HG02678 (cell line): ENCODE measurements around the gene MLLT10.
A peak's percentile ranks its signal among the peaks of the same experiment; 100 is the strongest.
"Not testable (repeated sequence)": the region's sequence is repeated elsewhere in the genome, so short reads cannot be mapped to it uniquely, and the experiment has no call there.

Experiments
- ATAC-seq: cut with Tn5 transposase; IDR thresholded peaks from one replicate; pipeline ENCODE4 v1.9.1; 2021; ENCODE audit warnings: mild to moderate bottlenecking, moderate library complexity; ENCODE audit not compliant: unreplicated experiment

The MLLT10 gene

GRCh38 chr10:21692916-21693315 is 158.9 kb downstream of the MLLT10 start:
- ATAC-seq = no peak

DNA sequence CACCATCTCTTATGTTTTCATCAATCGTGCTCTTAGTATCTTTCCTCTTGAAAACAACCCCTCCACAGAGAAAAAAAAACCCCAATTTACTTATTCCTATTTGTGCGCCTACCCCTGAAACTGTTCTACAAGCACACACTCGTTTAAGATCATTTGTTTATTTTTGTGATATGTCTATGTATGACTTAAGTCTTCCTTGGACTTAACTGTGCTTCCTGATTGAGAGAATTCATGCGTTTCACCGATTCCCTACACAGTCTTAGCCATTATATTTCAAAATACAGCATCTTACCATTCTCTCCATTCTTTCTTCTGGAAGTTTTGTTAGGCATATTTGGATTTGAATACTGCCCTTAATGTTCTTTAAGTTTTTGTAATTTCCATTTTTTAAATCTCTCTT is 159.4 kb downstream of the MLLT10 start:
- ATAC-seq = no peak

GRCh38 chr10:21694631-21695030 is 160.6 kb downstream of the MLLT10 start:
- no peak for ATAC-seq

DNA sequence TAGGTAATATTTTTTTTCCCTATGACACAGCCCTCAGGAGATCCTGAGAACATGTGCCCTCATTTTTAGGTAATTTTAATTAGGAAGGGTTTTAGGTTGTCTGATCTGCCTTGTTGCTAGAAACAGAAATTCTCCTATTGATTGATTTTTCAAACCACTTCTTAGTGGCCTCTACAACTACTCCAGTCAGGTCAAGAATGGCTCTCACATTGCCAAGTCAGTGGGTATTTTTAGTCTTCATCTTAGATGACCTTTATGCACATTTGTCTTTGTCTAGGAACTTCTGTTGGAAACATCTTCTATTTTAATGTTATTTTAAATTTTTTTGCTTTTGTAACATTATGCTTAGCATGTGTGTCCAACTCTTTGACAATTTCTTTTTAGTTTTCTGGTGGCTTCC is 162.3 kb downstream of the MLLT10 start:
- ATAC-seq = no peak

DNA sequence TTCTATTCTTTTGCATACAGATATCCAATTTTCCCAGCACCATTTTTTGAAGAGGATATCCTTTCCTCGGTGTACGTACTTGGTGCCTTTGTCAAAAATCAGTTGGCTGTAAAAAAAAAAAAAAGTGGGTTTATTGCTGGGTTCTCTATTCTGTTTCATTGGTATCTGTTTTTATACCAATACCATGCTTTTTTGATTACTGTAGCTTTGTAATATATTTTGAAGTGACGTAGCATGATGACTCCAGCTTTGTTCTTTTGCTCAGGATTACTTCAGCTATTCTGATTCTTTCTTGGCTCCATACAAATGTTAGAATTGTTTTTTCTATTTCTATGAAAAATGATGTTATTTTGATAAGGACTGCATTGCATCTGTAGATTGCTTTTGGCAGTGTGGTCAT is 165.5 kb downstream of the MLLT10 start:
- ATAC-seq = no peak

GRCh38 chr10:21700474-21700873 is 166.4 kb downstream of the MLLT10 start:
- no peak for ATAC-seq

GRCh38 chr10:21702633-21703111 is 168.6 kb downstream of the MLLT10 start:
- peak; percentile 69 for ATAC-seq

DNA sequence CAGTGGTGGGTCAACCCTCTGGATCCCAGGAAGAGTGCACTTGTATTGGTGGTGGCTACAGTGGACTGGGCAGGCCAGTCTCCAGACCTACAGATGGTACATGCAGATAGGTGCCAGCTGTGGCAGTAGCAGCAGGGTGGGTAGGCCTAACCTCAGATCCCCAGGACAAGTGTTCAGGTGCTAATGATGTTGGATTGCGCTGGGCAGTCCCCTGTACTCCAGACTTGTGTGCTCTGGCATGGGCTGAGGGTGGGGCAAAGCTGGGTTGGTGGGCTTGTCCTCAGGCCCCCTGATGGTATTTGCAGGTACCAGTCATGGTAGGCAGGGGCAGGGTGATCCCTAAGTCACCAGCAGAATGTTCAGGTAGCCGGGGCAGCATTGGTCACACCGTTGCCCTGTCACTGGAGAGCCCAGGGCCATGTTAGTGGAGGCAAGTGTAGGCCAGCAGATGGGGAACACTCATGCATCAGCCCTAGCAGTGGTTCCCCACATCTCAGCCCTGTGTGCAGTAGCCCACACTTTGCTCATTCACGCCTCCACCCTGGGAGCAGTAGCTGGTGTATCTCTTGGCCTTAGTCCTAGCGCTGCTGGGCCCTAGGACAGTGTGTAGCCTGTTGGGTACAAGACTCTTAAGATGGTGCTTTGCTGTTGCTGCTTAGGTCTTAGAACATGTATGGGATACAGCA is 171.3 kb downstream of the MLLT10 start:
- no peak for ATAC-seq

- ATAC-seq = no peak
Measured at GRCh38 chr10:21705828-21706176, 171.8 kb downstream of the MLLT10 start.

GRCh38 chr10:21707498-21707897 is 173.5 kb downstream of the MLLT10 start:
- ATAC-seq = no peak

DNA sequence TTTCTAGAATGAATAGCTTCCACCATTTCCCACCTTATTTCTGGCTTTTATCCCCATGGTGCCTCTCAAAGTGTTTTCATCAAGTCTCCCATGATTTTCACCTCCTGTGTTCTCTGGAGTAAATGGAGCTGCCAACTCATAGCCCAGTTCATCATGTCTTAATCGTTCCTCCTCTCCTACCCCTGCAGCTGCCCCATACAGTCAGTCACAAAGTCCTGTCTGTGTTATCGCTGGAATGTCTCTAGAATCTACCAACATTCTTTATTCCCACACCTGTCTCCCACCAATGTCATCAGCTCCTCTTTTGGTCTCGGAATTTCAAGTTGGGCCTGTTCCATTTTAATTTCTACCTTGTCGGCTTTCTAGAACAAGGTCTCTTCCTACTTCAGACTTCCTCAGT is 178.9 kb downstream of the MLLT10 start:
- no peak for ATAC-seq

GRCh38 chr10:21715531-21716195 is 181.6 kb downstream of the MLLT10 start:
- ATAC-seq = no peak

DNA sequence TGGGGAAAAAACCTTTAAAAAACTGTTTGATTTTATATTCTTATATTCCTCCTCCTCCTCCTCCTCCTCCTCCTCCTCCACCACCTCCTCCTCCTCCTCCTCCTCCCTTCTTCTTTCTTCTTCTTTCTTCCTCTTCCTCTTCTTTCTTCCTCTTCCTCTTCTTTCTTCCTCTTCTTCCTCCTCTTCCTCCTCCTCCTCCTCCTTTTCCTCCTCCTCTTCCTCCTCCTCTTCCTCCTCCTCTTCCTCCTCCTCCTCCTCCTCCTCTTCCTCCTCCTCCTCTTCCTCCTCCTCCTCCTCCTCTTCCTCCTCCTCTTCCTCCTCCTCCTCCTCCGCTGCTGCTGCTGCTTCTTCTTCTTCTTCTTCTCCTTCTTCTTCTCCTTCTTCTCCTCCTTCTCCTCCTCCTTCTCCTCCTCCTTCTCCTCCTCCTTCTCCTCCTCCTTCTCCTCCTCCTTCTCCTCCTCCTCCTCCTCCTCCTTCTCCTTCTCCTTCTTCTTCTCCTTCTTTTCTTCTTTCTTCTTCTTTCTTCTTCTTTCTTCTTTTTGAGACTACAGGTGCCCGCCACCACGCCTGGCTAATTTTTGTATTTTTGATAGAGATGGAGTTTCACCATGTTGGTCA is 183.5 kb downstream of the MLLT10 start:
- not testable (repeated sequence) for ATAC-seq

DNA sequence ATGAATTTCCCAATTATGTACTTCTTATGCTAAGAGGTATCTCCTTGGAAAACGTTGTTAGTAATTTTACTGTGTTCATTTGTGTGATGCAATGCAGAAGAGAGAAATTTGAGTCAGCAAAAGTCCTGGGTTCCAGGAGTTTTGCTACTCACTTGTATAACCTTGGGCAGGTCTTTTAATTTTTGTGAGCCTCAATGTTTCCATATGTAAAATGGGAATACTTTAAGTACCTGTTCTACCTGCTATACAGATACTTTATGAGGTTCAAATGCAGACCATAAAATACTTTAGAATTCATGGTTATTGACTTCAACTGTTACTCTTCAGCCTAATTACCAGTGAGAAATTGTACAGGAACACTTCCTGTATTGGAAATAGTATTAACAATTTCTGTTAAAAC is 185.5 kb downstream of the MLLT10 start:
- ATAC-seq = no peak

DNA sequence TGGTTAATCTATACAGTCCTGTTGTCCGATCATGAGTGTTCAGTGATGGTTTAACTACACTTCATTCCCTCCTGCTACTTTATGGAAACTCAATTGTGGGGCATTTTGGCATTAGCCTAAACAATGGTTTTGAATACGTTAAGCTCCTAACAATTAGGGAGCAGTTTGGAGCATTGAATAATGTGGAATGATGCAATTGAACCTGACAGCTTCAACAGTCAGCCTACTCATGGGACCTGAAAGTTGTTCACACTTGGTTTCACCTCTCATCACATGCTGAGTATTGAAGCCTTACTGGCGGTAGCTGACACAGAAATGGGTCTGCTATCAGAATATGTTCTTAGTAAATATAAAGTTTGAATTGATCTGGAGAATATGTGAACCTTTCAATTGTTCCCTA is 186.1 kb downstream of the MLLT10 start:
- ATAC-seq = no peak

DNA sequence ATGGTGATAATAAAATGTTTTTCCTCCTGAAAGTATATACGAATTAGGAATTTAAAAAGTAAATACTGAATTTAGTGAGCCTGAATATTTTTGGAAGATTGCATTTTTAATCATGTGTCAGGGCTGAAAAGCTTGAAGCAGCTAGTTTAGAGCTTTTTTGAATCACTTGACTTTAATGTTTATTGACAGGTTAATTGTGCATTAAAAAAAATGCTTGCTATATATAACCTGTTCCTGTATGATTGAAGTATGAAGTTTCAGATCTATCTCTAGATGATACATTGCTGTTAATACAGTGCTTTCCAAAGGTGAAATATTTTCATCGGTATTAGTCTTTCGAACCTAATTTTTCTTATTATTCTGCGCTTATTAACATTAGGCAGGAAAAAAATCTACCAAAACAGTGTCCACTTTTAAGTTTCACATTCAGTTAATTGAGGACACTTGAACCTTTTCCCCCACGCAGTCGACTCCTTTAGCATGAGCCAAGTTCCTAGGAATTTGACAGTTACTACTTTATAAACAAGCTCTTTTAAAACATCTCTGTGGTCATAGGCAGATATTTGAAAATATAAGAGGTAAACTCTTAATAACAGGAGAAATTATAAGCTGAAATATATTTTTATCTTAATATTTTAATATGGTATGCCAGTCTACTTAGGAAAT is 187.1 kb downstream of the MLLT10 start:
- no peak for ATAC-seq

DNA sequence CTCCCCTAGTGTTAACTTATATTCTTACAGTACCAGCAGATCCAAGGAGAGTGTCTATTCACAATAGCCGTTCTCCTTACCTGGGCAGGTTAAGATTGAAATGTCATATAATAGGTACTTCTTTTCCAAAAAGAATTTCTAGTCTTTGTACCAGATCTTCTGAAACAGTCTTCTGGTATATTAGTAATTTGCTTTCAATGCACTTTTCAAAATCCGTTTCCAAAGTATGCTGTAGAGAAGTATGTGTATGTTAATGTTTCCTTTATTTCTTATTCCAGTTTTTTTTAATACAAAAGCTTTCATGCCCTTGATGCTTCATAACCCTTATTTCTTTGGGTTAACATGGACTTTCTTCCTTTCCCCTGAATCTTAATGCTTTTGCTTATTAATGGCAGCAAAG is 188.2 kb downstream of the MLLT10 start:
- ATAC-seq = no peak

- ATAC-seq = no peak
Measured at GRCh38 chr10:21724020-21724589, 190.1 kb downstream of the MLLT10 start.

DNA sequence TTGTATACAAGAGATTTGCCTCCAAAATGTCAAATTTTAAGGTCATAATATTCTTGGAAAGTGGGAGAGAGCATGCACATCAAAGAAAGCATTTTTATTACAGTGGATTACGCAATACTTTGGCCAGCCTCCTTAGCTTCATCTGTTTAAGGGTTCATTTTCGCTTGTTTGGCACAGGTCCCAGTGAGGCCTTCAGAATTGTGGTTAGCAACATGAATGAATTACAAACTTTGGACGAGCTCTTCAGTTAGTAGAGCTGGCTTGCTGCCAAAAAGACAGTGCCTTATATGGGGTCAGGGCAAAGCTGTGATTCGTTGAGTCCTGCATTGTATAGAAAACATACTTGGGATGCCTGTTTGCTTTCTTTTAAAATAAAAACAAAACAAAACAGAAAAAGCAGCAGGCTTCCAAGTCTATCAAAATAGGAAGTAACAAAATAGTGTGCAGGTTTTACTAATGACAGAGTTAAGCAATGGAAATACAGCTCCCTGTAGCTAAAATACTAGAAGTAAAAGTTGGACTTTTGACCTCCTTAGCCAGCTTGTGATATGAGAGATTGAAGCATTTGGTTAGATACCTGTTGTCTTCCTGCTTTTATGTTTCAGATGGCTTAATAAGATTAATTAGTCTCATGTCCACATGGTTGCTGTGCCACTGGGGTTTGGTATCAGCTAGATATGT is 190.8 kb downstream of the MLLT10 start:
- ATAC-seq = peak; percentile 97

DNA sequence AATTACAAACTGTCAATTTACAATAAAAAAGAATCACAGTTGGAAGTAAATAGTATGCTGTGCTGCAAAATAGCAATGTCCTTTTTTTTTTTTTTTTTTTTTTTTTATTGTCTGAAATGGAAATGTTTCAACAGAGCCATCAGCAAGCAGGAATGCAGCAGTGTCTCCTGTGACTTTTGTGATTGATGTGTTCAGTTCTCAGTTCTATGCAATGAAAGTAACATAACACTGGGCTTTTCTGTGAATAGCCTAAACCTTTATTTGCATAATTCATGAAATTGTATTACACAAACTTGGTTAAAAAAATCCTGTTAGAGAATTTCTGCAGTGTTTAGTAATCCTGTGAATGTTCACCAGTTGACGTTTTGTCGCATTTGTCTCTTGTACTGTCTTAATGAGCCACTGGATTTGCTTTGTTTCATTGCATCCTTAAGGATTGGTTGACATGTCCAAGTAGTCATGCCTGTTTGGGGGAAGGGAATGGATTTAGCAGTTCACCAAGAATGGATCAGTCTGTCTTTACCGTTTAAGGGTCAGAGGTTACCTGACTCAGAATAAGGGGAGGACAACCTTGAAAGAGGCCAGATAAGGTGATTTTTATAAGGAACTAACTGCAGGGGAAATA is 192.7 kb downstream of the MLLT10 start:
- no peak for ATAC-seq
